PFSK-1 (cell line): ENCODE measurements around the gene SLC7A11.

Source experiments
- POLR2AphosphoS5 ChIP-seq: IDR thresholded peaks from 2 replicates; pipeline ENCODE4 v1.6.1; 2012; ENCODE audit warnings: low read depth, mild to moderate bottlenecking, control low read depth, low read length, moderate library complexity
- SIN3A ChIP-seq: IDR thresholded peaks from 2 replicates; pipeline ENCODE4 v1.6.1; 2012; ENCODE audit warnings: mild to moderate bottlenecking, low read length, moderate library complexity, borderline replicate concordance; ENCODE audit not compliant: insufficient read depth
- TF ChIP-seq, protein P1 (sequence below), 2 experiments: IDR thresholded peaks; 2 replicates each; pipeline versions ENCODE4 v1.6.1 to v1.8.0; 2011 to 2012; ENCODE audit warnings: low read depth in 2 of 2, low read length in 2 of 2, control low read depth in 1 of 2, inconsistent platforms in 1 of 2, mild to moderate bottlenecking in 1 of 2, moderate library complexity in 1 of 2; ENCODE audit not compliant: insufficient read depth in 1 of 2

DNA sequence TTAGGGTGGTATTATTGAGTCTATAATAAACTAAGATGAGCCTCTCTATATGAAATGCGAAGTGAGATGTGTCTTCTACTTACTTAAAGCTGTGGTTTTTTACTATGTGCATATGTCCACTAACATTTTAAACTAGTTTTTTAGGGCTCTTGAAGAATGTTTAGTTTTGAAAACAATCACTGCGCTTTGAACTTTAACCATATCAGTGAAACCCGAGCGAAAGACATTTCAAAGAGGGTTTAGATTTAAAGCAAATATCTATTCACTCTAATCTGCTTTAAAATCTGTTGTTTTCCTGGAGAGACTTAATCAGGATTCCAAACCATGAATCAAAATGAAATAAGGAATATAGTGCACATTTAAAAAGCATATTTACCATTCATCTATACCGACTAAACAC, 24.8 kb upstream of the SLC7A11 start:
- TF ChIP-seq, protein P1, sequence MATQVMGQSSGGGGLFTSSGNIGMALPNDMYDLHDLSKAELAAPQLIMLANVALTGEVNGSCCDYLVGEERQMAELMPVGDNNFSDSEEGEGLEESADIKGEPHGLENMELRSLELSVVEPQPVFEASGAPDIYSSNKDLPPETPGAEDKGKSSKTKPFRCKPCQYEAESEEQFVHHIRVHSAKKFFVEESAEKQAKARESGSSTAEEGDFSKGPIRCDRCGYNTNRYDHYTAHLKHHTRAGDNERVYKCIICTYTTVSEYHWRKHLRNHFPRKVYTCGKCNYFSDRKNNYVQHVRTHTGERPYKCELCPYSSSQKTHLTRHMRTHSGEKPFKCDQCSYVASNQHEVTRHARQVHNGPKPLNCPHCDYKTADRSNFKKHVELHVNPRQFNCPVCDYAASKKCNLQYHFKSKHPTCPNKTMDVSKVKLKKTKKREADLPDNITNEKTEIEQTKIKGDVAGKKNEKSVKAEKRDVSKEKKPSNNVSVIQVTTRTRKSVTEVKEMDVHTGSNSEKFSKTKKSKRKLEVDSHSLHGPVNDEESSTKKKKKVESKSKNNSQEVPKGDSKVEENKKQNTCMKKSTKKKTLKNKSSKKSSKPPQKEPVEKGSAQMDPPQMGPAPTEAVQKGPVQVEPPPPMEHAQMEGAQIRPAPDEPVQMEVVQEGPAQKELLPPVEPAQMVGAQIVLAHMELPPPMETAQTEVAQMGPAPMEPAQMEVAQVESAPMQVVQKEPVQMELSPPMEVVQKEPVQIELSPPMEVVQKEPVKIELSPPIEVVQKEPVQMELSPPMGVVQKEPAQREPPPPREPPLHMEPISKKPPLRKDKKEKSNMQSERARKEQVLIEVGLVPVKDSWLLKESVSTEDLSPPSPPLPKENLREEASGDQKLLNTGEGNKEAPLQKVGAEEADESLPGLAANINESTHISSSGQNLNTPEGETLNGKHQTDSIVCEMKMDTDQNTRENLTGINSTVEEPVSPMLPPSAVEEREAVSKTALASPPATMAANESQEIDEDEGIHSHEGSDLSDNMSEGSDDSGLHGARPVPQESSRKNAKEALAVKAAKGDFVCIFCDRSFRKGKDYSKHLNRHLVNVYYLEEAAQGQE (IDR thresholded peaks at IDR 0.05; ENCODE audit: insufficient read depth in 1 of 2, low read depth in 2 of 2, low read length in 2 of 2) = no peak
- TF ChIP-seq POLR2AphosphoS5 (no peak), SIN3A (no peak)
